SKM-1 (cell line): Measurements from ENCODE around the gene NLRP14.

Experiments used
- DNase-seq: peaks from one replicate; lab custom pipeline; 2025; ENCODE audit not compliant: unreplicated experiment; lab: John Stamatoyannopoulos, UW

NLRP14 gene

DNA sequence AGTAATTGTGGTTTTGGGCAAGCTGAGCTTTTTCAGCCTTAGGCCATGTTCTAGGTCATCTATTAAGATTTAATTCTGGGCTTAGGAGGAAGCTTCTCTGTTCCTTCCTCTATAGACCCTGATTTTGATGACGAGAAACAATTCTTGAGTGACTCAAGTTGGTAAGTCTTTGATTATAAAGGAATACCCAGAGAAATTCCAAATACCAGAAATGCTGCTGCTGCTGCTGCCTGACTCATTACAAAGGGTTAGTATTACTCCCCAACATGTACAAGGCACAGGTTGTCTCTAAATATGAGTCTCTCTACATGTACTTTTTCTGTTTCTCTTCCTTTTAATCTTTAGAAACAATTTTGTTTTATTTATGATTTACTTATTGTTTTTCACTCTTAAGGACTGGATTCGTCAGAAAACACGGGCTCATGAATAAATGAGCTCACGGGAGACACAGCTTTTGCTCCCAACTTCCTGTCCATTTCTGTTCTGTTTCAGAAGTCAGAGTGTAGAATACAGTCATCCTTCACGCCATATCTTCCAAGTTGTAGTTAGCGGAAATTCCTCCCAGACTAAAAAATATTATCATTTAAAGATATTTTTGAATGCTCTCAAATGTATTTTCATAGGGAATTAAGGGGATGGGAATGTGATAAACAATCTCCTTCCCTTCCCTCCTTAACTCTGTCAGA is 36.7 kb downstream of the NLRP14 start:
- DNase-seq: no peak

DNA sequence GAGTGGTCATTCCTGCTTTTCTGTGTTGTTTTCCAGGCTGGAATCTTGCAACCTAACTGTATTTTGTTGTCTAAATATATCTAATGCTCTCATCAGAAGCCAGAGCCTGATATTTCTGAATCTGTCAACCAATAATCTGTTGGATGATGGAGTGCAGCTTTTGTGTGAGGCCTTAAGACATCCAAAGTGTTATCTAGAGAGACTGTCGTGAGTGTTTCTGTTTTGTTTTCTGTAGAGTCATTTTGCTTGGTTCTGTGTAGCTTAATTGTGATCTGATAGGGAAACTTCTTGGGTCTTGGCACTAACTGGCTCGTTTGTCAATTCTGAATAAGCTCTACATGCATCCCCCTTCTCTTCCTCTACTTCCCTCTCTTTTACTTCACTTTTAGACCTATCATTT is 37.4 kb downstream of the NLRP14 start:
- DNase-seq: no peak

DNA sequence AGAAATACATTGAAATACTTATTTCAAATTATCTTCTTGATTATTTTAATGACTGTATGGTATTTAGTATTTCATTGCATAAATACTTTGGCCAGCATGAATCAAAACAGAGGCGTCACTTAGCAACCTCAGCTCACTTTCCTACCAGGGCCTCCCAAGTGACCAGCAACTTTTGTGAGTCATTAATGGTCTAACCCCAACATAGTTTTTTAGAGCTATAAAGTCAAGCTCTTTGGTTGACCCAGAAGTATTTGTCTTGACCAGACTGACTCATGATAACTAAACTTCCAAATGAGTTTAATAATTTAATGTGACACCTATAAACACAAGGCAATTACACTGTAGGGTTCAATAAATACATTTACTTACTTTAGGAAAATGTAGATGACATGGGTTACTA is 40.6 kb downstream of the NLRP14 start:
- DNase-seq: no peak

DNA sequence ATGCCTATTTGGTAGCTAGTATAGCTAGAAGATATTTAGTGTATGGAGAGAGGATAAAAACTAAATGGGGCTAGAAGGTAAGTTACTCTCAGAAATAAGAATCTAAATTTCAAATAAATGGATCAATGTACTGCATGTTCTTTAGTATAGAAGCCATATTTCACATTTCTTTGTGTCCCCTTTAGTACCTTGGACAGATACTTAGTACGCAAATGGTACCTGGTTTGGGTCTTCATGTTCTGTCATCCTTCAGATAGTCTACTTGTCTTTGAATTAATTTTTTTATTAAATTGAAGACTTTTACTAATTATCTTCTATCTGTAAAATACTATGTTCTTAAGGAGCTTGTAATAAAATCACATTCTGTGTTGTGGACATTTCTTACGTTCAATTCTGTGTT is 42.3 kb downstream of the NLRP14 start:
- no peak for DNase-seq

DNA sequence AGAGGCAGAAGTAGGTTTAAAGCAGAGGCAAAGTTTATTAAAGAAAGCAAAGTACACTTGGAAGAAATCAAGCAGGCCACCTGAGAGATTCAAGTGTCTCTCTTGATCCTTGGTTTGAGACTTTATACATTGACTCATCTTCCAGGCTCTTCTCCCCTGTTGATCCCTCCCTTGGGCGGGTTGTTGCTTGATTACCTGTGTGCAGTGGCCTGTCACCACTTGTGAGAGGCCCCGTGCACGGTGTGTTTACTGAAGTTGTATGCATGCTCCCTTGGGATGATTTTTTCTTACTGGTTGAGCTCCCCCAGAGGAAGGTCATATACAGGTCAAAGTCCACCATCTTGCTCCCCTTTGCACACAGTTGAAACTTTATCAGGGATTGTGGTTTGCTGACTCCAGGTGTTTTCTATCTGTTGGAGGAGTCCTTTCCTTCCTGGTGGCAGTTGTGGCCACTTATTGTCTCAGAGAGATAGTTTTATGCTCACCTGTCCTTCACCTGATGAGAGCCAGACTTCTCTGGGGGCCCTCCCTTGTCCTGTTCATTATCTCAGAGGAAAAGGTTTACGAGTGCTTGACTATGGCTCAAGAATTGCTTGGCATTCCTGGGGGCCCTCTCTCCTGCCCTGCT is 52.2 kb downstream of the NLRP14 start:
- DNase-seq: no peak

DNA sequence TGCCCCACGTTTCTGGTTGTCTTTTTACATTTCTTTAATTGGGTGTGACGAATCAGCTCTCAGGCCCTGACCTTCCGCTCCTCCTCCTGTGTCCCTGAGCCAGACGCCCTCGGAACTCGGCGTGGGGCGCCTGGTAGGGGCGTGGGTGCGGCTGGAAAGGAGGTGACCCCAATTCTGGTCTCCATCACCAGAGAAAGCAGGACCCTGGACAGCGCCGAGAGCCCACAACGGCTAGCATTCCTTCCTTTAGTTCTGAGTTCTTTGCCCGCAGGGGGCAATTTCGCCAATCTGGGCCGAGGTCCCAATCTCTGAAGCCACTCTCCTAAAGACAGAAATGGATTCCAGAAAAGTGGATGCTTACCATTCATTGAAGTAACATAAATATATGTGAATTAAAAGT is 56.8 kb downstream of the NLRP14 start:
- DNase-seq: no peak

DNA sequence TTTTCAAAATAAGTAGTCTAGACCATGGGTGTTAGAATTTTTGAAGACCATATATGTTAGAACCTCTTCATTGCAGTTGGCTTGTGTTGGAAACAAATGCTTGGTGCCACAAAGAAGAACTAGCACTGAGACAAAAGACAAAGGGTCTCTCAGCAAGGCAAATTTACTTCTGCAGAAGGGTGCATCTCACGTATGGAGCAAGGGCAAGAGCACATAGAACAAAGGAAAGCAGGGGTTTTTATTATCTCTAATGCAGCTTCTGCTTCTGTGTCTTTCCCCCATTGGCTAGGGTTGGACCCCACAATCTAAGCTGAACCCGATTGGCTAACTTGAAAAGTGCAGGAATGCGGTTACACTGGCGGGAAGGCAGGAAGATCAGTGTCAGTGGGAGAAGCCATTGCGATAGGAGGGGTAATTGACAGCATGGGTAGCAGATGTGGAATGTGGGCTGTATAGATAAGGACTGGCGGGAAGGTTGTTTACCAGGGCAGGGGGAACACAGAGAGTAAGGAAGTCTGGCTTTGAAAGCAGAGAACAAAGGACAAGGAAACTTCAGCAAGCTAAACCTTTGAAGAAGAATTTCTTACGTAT is 59.4 kb downstream of the NLRP14 start:
- no peak for DNase-seq

DNA sequence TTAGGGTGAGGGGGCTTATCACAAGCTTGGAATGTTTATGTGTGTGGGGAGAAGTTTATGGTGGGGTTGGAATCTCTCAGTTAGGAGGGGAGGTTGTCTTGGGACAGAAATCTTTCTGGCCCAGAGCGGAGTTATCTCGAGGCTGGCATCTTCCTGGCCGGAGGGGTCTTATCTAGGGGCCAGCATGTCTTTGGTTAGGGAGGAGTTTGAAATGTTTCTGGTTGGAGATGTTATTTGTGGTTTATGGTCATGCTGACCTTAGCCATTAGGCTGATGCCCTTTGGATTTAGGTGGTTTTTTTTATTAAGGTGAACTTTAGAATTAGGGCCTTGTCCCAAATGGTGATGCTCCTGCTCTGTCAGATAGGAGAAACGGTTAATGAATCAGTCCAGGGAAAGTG is 60.6 kb downstream of the NLRP14 start:
- DNase-seq: no peak

DNA sequence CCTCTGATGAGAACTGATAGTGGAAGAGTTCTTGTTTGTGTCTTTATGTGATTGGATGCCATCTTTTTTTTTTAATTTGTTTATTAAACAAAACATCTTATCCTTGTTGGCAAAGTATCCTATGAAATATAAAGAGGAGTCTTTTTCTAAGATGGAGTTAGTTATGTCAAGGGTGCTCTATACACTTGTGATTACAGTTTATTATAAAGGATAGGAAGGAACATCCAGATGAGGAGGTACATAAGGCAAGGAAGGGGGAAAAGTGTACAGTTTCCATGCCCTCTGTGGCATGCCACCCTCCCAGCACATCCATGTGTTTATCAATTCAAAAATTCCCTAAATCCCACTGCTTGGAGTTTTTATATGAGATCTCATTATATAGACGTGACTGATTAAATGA is 61.2 kb downstream of the NLRP14 start:
- DNase-seq: no peak

DNA sequence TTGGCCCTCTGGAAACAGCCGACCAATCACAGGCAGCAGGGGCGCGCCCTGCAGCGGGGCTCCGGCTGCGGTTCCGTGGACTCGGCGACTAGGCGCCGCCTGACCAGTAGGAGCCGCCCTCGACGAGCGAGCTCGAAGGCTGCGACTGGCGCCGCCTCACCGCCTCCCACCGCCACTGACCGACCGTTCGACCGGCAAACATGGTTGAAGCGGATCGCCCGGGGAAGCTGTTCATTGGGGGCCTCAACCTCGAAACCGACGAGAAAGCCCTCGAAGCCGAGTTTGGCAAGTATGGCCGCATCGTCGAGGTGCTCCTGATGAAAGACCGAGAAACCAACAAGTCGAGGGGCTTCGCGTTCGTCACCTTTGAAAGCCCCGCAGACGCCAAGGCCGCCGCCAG is 68.6 kb downstream of the NLRP14 start, which contains the start of gene RBMXL2:
RBMXL2 (plus strand) TSS at position 78 of the 400 bp plus-strand sequence; CDS start at position 201, 123 bp downstream.
- DNase-seq: no peak

DNA sequence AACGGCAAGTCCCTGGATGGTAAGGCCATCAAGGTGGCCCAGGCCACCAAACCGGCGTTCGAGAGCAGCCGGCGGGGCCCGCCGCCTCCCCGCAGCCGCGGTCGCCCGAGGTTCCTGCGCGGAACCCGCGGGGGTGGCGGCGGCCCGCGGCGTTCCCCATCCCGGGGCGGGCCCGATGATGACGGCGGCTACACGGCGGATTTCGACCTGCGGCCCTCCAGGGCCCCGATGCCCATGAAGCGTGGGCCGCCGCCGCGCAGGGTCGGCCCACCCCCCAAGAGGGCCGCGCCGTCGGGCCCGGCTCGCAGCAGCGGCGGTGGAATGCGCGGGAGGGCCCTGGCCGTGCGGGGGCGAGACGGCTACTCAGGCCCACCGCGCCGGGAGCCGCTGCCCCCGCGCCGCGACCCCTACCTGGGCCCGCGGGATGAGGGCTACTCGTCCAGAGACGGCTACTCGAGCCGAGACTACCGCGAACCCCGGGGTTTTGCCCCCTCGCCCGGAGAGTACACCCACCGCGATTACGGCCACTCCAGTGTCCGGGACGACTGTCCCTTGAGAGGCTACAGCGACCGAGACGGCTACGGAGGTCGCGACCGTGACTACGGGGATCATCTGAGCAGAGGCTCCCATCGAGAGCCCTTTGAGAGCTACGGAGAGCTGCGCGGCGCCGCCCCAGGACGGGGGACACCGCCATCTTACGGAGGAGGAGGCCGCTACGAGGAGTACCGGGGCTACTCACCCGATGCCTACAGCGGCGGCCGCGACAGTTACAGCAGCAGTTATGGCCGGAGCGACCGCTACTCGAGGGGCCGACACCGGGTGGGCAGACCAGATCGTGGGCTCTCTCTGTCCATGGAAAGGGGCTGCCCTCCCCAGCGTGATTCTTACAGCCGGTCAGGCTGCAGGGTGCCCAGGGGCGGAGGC is 69.3 kb downstream of the NLRP14 start:
- no peak for DNase-seq

DNA sequence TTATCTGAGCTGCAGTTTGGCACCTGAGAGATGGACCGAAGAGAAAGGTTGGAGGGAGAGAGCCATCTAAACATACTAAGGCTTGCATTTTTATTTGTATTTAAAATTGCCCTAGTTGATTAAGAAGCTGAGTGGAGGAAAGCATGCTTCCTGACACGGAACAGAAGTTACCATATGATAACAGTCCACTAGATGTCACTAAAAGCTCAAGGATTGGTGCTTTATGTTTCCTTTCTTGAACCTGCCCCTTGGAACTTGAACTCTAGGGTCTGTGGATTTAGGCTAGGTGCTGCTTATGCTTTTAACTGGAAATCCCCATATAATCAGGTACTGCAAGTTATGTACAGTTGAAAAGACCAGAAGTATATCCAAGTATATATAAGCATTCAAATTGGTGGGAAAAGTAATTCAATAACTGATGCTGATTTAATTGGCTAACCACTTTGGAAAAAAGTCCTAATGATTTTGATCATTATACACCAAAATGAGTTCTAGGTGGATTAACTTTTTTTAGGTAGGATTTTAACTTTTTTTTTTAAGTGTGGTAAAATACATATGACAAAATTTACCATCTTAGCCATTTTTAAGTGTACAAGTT is 78.1 kb downstream of the NLRP14 start:
- peak; percentile 57 for DNase-seq

DNA sequence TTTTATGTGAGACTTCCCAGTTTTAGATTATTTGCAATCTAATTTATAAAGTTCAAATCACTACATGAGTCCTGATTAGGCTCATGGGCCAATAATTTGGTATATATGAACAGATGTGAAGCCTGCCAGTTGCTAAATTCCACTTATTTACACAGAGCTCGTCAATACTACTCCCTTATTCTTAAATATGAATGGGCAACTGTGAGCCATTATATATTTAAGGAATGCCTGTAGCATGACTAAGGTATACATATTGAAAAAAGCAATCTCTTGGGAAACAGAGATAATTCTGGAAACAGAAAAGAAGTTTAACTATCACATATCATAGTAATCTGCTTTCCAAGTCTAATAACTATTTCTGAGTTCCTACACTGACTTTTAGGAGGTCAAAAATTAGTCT is 95.5 kb downstream of the NLRP14 start:
- no peak for DNase-seq

DNA sequence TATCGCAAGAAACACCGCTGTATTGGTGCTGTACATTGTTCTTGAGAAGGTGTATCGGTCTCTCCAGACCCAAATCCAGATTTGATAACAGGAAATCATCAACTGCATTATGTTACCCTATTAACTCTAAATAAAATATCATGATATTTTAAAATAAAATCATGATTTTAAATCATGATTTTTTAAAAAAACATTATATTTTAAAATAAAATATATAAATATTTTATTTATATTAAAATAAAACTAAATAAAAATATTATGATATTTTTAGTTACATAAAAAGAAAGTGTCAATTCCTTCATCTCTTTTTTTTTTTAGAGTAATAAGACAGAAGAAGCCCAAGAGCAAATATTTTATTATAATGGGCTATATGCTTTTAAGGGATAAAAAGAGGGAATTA is 96.1 kb downstream of the NLRP14 start:
- DNase-seq: no peak
